Hematopoietic multipotent progenitor cell treated with erythropoietin and hydrocortisone succinate and interleukin-3 and kit ligand, for 17 days (in vitro differentiated cells): ENCODE data around the gene C13orf46.

Source experiments
- DNase-seq: peaks from one replicate; pipeline ENCODE4 v3.0.0-alpha.2; 2015; ENCODE audit warnings: low spot score

Gene C13orf46

DNA sequence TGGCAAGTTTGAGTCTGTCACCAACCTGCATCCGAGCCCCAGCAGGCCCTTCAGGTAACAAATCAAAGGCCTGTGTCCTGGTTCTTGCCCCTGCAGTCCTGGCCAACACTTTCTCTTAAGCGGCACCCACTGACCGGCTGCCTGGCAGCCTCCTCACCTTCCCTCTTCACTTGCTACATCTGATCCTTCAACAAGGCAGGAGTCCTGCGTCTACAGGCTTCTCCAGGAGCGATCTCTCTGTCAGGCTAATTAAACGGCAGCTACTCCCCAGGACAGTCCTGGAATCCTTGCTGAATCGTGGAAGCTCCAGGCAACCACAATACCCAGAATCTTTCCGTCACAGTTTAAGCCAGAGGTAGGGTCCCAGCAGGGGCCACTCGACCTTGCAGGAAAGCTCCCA is 68.9 kb downstream of the C13orf46 start:
- DNase-seq, result no peak

DNA sequence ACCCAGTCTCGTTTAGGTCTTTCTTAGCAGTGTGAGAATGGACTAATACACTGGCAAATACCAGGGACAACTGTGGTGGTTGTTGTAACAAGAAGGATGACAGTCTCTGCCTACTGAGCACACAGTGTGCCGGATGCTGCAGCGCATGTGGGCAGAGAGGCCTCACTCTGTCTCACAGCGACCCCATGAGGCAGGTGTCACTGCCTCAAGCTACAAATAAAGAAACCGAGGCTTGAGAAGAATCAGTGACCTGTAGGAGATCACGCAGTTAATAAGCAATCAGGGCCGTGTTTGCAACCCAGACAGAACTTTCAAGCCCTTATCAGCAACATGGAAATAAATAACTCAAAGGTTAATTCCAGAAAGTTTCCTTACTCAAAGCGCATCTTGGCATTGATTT is 69.5 kb downstream of the C13orf46 start:
- DNase-seq, result no peak

DNA sequence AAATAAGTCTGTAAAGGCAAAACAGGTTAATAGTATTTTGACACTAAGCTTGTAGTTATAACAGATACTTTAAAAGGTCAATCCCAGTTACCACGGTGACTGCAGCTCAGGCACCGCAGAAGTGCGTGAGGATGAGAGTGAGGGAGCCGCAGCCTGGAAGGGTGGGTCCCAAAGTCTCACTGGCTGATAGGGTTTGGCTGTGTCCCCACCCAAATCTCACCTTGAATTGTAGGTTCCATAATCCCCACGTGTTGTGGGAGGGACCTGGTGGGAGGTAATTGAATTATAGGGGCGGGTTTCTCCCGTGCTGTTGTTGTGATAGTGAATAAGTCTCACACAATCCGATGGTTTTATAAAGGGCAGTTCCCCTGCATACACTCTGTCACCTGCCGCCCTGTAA is 70.0 kb downstream of the C13orf46 start:
- no peak for DNase-seq
